GM21423 (cell line): ENCODE measurements around the gene DOCK3.

Experiments used
- ATAC-seq: cut with Tn5 transposase; IDR thresholded peaks from one replicate; pipeline ENCODE4 v1.9.1; 2021; ENCODE audit warnings: mild to moderate bottlenecking, moderate library complexity; ENCODE audit not compliant: unreplicated experiment

DOCK3 gene

GRCh38 chr3:51394541-51394940 lies 719.8 kb downstream of the DOCK3 start:
- no peak for ATAC-seq

- no peak for ATAC-seq
These were observed 720.9 kb downstream of the DOCK3 start for GRCh38 chr3:51395493-51396213.

GRCh38 chr3:51396401-51396800 lies 721.7 kb downstream of the DOCK3 start:
- no peak for ATAC-seq

GRCh38 chr3:51397392-51397791 lies 722.7 kb downstream of the DOCK3 start:
- no peak for ATAC-seq

- no peak for ATAC-seq
These were observed 724.0 kb downstream of the DOCK3 start for GRCh38 chr3:51398595-51399310.

GRCh38 chr3:51400166-51400565 lies 725.4 kb downstream of the DOCK3 start:
- no peak for ATAC-seq

- ATAC-seq = no peak
These were observed 727.0 kb downstream of the DOCK3 start for GRCh38 chr3:51401735-51402134.

- no peak for ATAC-seq
These were observed 728.9 kb downstream of the DOCK3 start for GRCh38 chr3:51403675-51404074.

GRCh38 chr3:51408021-51408420 lies 733.3 kb downstream of the DOCK3 start:
- no peak for ATAC-seq

GRCh38 chr3:51408813-51409212 lies 734.1 kb downstream of the DOCK3 start:
- ATAC-seq = no peak

GRCh38 chr3:51422211-51422610 lies 747.5 kb downstream of the DOCK3 start:
- ATAC-seq = no peak

- ATAC-seq = no peak
These were observed 752.2 kb downstream of the DOCK3 start for GRCh38 chr3:51426921-51427320.

GRCh38 chr3:51429138-51429537 lies 754.4 kb downstream of the DOCK3 start:
- ATAC-seq = no peak
